IPS-20b (cell line): ENCODE data around the gene BCL11A.

Source experiments
- H3K27ac ChIP-seq: one replicate; pipeline ENCODE4 v1.5.1; 2013; ENCODE audit warnings: low read length
- H3K27me3 ChIP-seq: 2 replicates; pipeline ENCODE4 v1.6.1; 2013; ENCODE audit warnings: mild to moderate bottlenecking, low read length, inconsistent platforms; ENCODE audit not compliant: insufficient read depth
- H3K36me3 ChIP-seq: 2 replicates; pipeline ENCODE4 v1.6.1; 2013; ENCODE audit warnings: low read depth, mild to moderate bottlenecking, inconsistent platforms, low read length, moderate library complexity; ENCODE audit not compliant: insufficient read depth
- H3K4me1 ChIP-seq: 2 replicates; pipeline ENCODE4 v1.6.1; 2013; ENCODE audit warnings: mild to moderate bottlenecking, control low read depth, inconsistent platforms, low read length, moderate library complexity; ENCODE audit not compliant: insufficient read depth
- H3K4me3 ChIP-seq: 2 replicates; pipeline ENCODE4 v1.5.1; 2013; ENCODE audit warnings: mild to moderate bottlenecking, low read length, inconsistent platforms
- H3K9ac ChIP-seq: 2 replicates; pipeline ENCODE4 v1.6.1; 2013; ENCODE audit warnings: low read depth, mild to moderate bottlenecking, inconsistent platforms, low read length, moderate library complexity
- H3K9me3 ChIP-seq: 2 replicates; pipeline ENCODE4 v1.6.1; 2013; ENCODE audit warnings: mild to moderate bottlenecking, low read depth, low read length, inconsistent platforms; ENCODE audit not compliant: insufficient read depth

BCL11A gene

GRCh38 chr2:60499651-60500265, 53.7 kb downstream of the BCL11A start:
- Histone ChIP-seq H3K27ac (no peak overlapping the region), H3K36me3 (peaks cover 11% of the 10 kb centered on the region), H3K4me3 (no peak overlapping the region), H3K27me3 (no peaks in the 10 kb centered on the region), H3K9me3 (no peaks in the 10 kb centered on the region), H3K9ac (no peak overlapping the region), H3K4me1 (peaks cover 17% of the 10 kb centered on the region)

DNA sequence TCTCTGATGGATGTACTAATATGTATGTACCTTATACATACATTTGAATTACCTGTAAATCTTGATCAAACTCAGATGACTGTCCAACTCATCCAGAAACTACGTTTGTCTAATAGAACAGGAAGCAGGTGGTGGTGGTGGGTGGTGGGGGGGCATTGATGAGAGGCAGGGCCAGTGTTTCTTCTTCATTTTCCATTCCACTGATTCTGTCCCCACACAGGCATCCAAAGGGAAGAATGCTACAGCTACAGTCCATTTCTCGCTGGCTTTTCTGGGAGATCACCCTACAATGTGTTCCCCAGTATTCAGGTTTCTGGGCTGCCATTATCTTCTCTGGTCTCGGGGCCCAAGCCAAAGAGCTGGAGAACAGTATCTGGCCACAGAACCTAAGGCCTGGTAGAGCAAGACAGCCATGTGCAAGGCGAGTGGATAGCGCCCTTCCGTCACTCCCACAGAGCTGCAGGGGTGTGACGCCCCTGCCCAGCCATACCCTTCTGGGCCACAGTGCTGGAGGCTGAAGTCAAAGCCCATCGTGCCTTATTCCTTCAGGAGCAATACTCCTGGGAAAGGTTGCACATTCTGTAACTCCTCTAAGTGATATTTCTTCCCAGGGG, 54.5 kb downstream of the BCL11A start:
- Histone ChIP-seq H3K27ac (no peak overlapping the region), H3K9me3 (no peaks in the 10 kb centered on the region), H3K36me3 (peaks cover 11% of the 10 kb centered on the region), H3K4me3 (no peak overlapping the region), H3K4me1 (peaks cover 19% of the 10 kb centered on the region), H3K9ac (no peak overlapping the region), H3K27me3 (no peaks in the 10 kb centered on the region)

GRCh38 chr2:60498127-60498815, 55.2 kb downstream of the BCL11A start:
- peaks cover 11% of the 10 kb centered on the region for H3K36me3 ChIP-seq
- H3K9ac ChIP-seq = no peak overlapping the region
- H3K27me3 ChIP-seq = no peaks in the 10 kb centered on the region
- no peak overlapping the region for H3K27ac ChIP-seq
- H3K4me3 ChIP-seq = no peak overlapping the region
- peaks cover 25% of the 10 kb centered on the region for H3K4me1 ChIP-seq
- H3K9me3 ChIP-seq = no peaks in the 10 kb centered on the region

- Histone ChIP-seq H3K36me3 (peaks cover 11% of the 10 kb centered on the region), H3K4me3 (no peak overlapping the region), H3K4me1 (peaks cover 25% of the 10 kb centered on the region), H3K9me3 (no peaks in the 10 kb centered on the region), H3K9ac (no peak overlapping the region), H3K27ac (no peak overlapping the region), H3K27me3 (no peaks in the 10 kb centered on the region)
These were observed 56.0 kb downstream of the BCL11A start for GRCh38 chr2:60497500-60497899.

- Histone ChIP-seq H3K27ac (no peak overlapping the region), H3K4me1 (peaks cover 25% of the 10 kb centered on the region), H3K9me3 (no peaks in the 10 kb centered on the region), H3K9ac (no peak overlapping the region), H3K4me3 (no peak overlapping the region), H3K36me3 (peaks cover 11% of the 10 kb centered on the region), H3K27me3 (no peaks in the 10 kb centered on the region)
These were observed 56.5 kb downstream of the BCL11A start for GRCh38 chr2:60496956-60497355.

GRCh38 chr2:60496475-60496874, 57.0 kb downstream of the BCL11A start:
- no peaks in the 10 kb centered on the region for H3K27me3 ChIP-seq

GRCh38 chr2:60495041-60495625, 58.3 kb downstream of the BCL11A start:
- Histone ChIP-seq H3K36me3 (no peaks in the 10 kb centered on the region), H3K27me3 (no peaks in the 10 kb centered on the region), H3K9ac (no peak overlapping the region), H3K4me3 (no peak overlapping the region), H3K27ac (no peak overlapping the region), H3K4me1 (peaks cover 25% of the 10 kb centered on the region), H3K9me3 (no peaks in the 10 kb centered on the region)

More at GRCh38 chr2:60496475-60496874, 57.0 kb downstream of the BCL11A start:
- Histone ChIP-seq H3K36me3 (peaks cover 11% of the 10 kb centered on the region), H3K4me3 (no peak overlapping the region), H3K27ac (no peak overlapping the region), H3K4me1 (peaks cover 25% of the 10 kb centered on the region), H3K9ac (no peak overlapping the region), H3K9me3 (no peaks in the 10 kb centered on the region)

DNA sequence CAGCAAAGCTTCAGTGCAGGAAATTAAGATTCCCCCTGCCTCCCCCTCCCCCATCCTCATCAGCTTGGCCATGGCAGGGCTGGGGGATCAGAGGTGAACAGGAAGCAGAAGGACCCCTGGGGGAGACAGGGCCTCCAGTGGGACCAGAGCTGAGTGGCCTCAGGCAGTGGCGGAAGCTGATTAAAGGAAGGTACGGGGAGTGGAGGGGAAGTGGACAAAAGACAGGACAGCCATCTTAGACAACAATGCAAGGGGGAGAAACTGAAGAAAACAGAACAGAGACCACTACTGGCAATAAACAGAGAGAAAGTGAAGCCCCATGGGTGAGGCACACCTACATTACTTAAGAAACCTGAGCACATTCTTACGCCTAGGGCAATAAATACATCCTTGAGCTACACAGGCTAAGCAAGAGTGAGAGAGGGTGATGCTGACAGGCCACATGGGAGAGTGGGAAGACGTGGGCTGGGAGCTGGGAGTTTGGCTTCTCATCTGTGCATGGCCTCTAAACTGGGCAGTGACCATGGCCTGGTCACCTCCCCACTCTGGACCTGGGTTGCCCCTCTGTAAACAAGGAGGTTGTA, 59.6 kb downstream of the BCL11A start:
- Histone ChIP-seq H3K4me3 (no peak overlapping the region), H3K9me3 (no peaks in the 10 kb centered on the region), H3K27ac (no peak overlapping the region), H3K36me3 (no peaks in the 10 kb centered on the region), H3K4me1 (peaks cover 25% of the 10 kb centered on the region), H3K27me3 (no peaks in the 10 kb centered on the region), H3K9ac (no peak overlapping the region)

GRCh38 chr2:60492548-60492947, 60.9 kb downstream of the BCL11A start:
- Histone ChIP-seq H3K36me3 (no peaks in the 10 kb centered on the region; the same call in 1 of the 2 replicates), H3K4me3 (no peak overlapping the region), H3K27me3 (no peaks in the 10 kb centered on the region), H3K27ac (no peak overlapping the region), H3K9me3 (no peaks in the 10 kb centered on the region), H3K4me1 (peaks cover 23% of the 10 kb centered on the region), H3K9ac (no peak overlapping the region)

- Histone ChIP-seq H3K27ac (no peak overlapping the region), H3K9me3 (no peaks in the 10 kb centered on the region), H3K4me1 (peaks cover 12% of the 10 kb centered on the region), H3K4me3 (no peak overlapping the region), H3K27me3 (no peaks in the 10 kb centered on the region), H3K9ac (no peak overlapping the region), H3K36me3 (peaks cover 11% of the 10 kb centered on the region)
These were observed 62.6 kb downstream of the BCL11A start for GRCh38 chr2:60490848-60491247.

GRCh38 chr2:60490441-60490840, 63.0 kb downstream of the BCL11A start:
- no peaks in the 10 kb centered on the region for H3K27me3 ChIP-seq
- H3K4me3 ChIP-seq = no peak overlapping the region
- H3K9me3 ChIP-seq = no peaks in the 10 kb centered on the region
- H3K36me3 ChIP-seq = peaks cover 15% of the 10 kb centered on the region
- peaks cover 14% of the 10 kb centered on the region for H3K4me1 ChIP-seq
- no peak overlapping the region for H3K27ac ChIP-seq
- no peak overlapping the region for H3K9ac ChIP-seq
